Jurkat, Clone E6-1 (cell line): ENCODE results near the gene LRMDA.
A peak's percentile ranks its signal among the peaks of the same experiment; 100 is the strongest.

Source experiments
- DNase-seq: peaks from one replicate; pipeline ENCODE4 v3.0.0-alpha.2; 2011; ENCODE audit warnings: low read depth, low spot score
- H3K4me3 ChIP-seq: 2 replicates; pipeline ENCODE4 v1.5.1; 2011; ENCODE audit warnings: mild to moderate bottlenecking, low read length, control low read depth, moderate library complexity

The LRMDA gene

GRCh38 chr10:75948583-75948982, 517.2 kb downstream of the LRMDA start:
- no peak for DNase-seq

GRCh38 chr10:75950307-75950706, 518.9 kb downstream of the LRMDA start:
- H3K4me3 ChIP-seq = no peak overlapping the region
- DNase-seq = no peak

More at GRCh38 chr10:75948583-75948982, 517.2 kb downstream of the LRMDA start:
- no peak overlapping the region for H3K4me3 ChIP-seq

GRCh38 chr10:75950997-75951589, 519.7 kb downstream of the LRMDA start:
- H3K4me3 ChIP-seq = no peak overlapping the region
- DNase-seq = no peak

GRCh38 chr10:75951627-75952026, 520.2 kb downstream of the LRMDA start:
- H3K4me3 ChIP-seq = no peak overlapping the region
- no peak for DNase-seq

GRCh38 chr10:75952093-75952492, 520.7 kb downstream of the LRMDA start:
- no peak for DNase-seq
- no peak overlapping the region for H3K4me3 ChIP-seq

- no peak for DNase-seq
- H3K4me3 ChIP-seq = no peak overlapping the region
Measured at GRCh38 chr10:75954486-75954885, 523.1 kb downstream of the LRMDA start.

- no peak overlapping the region for H3K4me3 ChIP-seq
- no peak for DNase-seq
Measured at GRCh38 chr10:75955973-75956502, 524.6 kb downstream of the LRMDA start.

GRCh38 chr10:75956624-75957023, 525.2 kb downstream of the LRMDA start:
- peak overlapping the region; percentile 16 for H3K4me3 ChIP-seq
- DNase-seq = peak; percentile 11

GRCh38 chr10:75957314-75958120, 526.1 kb downstream of the LRMDA start:
- H3K4me3 ChIP-seq = no peak overlapping the region
- DNase-seq = no peak

- H3K4me3 ChIP-seq = no peak overlapping the region
- DNase-seq = no peak
Measured at GRCh38 chr10:75959209-75959608, 527.8 kb downstream of the LRMDA start.

GRCh38 chr10:75959912-75960311, 528.5 kb downstream of the LRMDA start:
- no peak overlapping the region for H3K4me3 ChIP-seq
- no peak for DNase-seq

- H3K4me3 ChIP-seq = no peak overlapping the region
Measured at GRCh38 chr10:75962395-75963061, 531.1 kb downstream of the LRMDA start.

GRCh38 chr10:75967491-75967890, 536.1 kb downstream of the LRMDA start:
- H3K4me3 ChIP-seq = no peak overlapping the region
- no peak for DNase-seq

More at GRCh38 chr10:75962395-75963061, 531.1 kb downstream of the LRMDA start:
- DNase-seq = no peak

GRCh38 chr10:75969031-75969430, 537.6 kb downstream of the LRMDA start:
- H3K4me3 ChIP-seq = no peak overlapping the region
- no peak for DNase-seq

- DNase-seq = peak; percentile 9
- no peak overlapping the region for H3K4me3 ChIP-seq
Measured at GRCh38 chr10:75971402-75972211, 540.2 kb downstream of the LRMDA start.

GRCh38 chr10:75972491-75973276, 541.3 kb downstream of the LRMDA start:
- H3K4me3 ChIP-seq = no peak overlapping the region
- DNase-seq = no peak

GRCh38 chr10:75974080-75974479, 542.7 kb downstream of the LRMDA start:
- no peak for DNase-seq
- H3K4me3 ChIP-seq = no peak overlapping the region

GRCh38 chr10:75976681-75977080, 545.3 kb downstream of the LRMDA start:
- DNase-seq = no peak
- no peak overlapping the region for H3K4me3 ChIP-seq
